Superior temporal gyrus (tissue), 1 donor: ENCODE results near the gene IZUMO2.
"Not testable (repeated sequence)": the region's sequence is repeated elsewhere in the genome, so short reads cannot be mapped to it uniquely, and the experiment has no call there.

Source experiments
- DNase-seq: peaks from one replicate; pipeline ENCODE4 v3.0.0-alpha.2; 2016; ENCODE audit errors: extremely low spot score

Gene IZUMO2

DNA sequence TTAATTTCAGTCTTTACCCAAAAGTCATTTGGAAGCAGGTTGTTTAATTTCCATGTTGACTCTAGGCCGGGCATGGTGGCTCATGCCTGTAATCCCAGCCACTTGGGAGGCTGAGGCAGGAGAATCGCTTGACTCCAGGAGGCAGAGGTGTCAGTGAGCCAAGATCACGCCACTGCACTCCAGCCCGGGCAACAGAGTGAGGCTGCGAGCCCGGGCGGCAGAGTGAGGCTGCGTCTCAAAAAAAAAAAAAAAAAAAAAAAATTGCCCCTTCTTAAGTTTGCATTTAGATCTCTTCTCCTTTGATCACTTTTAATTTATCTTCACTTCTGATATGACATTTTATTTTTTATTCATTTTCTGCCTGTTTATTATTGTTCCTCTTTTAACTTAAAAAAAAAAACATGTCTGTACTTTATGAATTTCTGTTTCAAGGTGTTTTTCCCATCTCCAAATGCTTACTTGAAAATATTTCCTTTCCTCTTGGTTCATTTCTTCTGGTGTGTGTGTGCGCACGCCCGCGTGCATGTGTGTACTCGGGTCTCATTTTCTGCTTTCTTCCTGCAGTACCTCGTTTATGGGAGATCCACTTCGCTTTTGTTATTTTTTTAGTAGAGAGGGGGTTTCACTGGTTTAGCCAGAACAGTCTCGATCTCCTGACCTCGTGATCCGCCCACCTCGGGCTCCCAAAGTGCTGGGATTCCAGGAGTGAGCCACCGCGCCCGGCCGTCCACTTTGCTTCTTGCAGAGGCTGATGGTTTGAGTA, 26.3 kb downstream of the IZUMO2 start:
- not testable (repeated sequence) for DNase-seq

DNA sequence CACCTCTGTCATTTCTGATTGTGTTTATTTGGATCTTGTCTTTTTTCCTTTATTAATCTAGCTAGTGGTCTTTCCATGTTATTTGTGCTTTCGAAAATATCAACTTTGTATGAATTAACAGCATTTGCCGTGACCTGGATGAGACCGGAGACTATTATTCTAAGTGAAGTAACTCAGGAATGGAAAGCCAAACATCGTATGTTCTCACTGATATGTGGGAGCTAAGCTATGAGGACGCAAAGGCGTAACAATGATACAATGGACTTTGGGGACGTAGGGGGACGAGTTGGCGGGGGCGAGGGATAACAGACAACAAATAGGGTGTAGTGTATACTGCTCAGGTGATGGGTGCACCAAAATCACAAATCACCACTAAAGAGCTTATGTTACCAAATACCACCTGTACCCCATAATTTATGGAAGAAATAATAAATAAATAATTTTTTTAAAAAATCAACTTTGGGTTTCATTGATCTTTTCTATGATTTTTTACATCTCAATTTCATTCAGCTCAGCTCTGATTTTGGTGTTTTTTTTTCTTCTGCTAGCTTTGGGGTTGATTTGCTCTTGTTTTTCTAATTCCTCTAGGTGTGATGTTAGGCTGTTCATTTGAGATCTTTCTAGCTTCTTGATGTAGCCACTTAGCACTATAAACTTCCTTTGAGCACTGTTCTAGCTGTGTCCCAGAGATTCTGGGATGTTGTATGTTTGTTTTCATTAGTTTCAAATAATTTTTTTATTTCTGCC, 27.1 kb downstream of the IZUMO2 start:
- DNase-seq, result peak; percentile 43

DNA sequence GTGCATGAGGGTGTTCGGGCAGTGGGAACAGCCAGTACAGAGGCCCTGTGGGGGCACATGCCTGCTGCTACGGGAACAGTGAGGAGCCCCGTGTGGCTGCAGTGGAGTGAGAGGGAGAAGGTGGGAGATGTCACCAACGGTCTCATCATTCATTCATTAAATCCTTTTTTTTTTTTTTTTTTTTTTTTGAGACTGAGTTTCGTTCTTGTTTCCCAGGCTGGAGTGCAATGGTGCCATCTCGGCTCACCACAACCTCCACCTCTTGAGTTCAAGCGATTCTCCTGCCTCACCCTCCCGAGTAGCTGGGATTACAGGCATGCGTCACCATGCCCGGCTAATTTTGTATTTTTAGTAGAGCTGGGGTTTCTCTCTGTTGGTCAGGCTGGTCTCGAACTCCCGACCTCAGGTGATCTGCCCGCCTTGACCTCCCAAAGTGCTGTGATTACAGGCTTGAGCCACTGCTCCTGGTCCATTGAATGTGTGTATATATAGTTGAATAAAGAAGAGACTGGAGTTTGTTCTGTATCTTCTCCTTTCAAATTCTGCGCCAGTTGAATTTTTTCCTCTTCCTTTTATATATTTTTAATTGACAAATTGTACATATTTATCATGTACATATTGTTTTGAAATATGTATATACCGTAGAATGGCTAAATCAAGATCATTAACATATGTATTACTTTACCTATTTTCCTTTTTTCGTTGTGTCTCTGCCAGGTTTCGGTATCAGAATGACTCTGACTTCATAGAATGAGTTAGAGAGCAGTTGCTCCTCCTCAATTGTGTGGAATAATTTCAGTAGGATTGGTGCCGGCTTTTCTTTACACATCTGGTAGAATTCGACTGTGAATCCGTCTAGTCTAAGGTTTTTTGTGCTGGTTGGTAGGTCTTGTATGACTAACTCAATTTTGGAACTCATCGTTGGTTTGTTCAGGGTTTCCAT, 28.0 kb downstream of the IZUMO2 start:
- DNase-seq, result not testable (repeated sequence)

DNA sequence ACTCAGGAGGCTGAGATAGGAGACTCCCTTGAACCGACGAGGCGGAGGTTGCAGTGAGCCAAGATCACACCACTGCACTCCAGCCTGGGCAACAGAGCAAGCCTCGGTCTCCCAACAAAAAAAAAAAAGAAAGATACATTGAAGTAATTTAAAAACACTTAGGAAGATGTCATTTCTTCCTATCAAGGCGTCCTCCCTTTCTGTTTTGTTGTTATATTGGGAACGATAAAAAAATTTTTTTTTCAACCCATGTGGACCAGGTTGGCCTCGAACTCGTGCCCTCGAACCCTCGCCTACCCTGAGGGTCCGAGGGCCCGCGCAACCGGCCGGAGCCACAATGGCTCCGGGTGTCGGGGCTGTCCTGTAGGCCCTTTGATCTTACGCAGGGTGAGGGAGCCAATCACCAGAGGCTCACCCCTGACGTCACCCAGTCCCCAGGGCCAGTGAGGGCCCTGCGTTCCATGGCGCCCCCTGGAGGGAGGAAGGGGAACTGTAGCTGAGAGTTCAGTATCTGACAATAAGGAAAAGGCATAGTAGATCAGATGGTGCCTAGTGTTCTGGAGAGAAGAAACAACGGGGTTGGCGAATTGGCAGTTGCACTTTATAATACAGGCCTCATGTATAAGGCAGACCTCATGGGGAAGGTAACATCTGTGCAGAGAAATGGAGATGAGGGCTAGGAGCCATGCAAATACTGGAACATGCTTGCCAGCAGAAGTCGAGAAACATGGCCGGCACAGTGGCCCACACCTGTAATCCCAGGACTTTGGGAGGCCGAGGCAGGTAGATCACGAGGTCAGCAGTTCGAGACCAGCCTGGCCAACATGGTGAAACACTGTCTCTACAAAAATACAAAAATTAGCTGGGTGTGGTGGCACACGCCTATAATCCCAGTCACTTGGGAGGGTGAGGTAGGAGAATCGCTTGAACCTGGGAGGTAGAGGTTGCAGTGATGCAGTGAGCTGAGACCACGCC, 29.3 kb downstream of the IZUMO2 start:
- not testable (repeated sequence) for DNase-seq

- DNase-seq, result not testable (repeated sequence)
These were observed 59.1 kb downstream of the IZUMO2 start for GRCh38 chr19:50104012-50104411.

DNA sequence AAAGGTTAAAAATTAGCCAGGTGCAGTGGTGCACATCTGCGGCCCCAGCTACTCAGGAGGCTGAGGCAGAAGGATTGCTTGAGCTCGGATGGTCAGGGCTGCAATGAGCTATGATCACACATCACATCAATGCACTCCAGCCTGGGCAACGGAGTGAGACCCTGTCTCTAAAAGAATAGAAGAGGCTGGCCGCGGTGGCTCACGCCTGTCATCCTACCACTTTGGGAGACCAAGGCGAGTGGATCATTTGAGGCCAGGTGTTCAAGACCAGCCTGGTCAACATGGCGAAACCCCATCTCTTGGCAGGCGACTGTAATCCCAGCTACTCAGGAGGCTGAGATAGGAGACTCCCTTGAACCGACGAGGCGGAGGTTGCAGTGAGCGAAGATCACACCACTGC, 59.7 kb downstream of the IZUMO2 start:
- DNase-seq, result not testable (repeated sequence)
